Osteoblast (primary cell): ENCODE measurements around the gene DPH1. TPM values are rescaled to one million over a fixed set of nuclear protein-coding genes. Genes with fewer than 3 reads are reported as not detected.

Experiments
- DNase-seq: peaks from one replicate; pipeline ENCODE4 v3.0.0; 2011; ENCODE audit warnings: low spot score, mixed read lengths; ENCODE audit not compliant: insufficient read length; ENCODE audit errors: missing footprints
- H2AFZ ChIP-seq: 2 replicates; pipeline ENCODE4 v1.6.0; 2011; ENCODE audit warnings: mild to moderate bottlenecking, low read length
- H3K27ac ChIP-seq: 2 replicates; pipeline ENCODE4 v1.5.1; 2011; ENCODE audit warnings: mild to moderate bottlenecking, low read depth, low read length, moderate library complexity
- H3K27me3 ChIP-seq: 2 replicates; pipeline ENCODE4 v1.6.0; 2012; ENCODE audit warnings: mild to moderate bottlenecking, control low read depth, inconsistent platforms, low read length, moderate library complexity; ENCODE audit not compliant: insufficient read depth
- H3K36me3 ChIP-seq: 2 replicates; pipeline ENCODE4 v1.5.1; 2011; ENCODE audit warnings: mild to moderate bottlenecking, low read length, control low read depth, moderate library complexity; ENCODE audit not compliant: insufficient read depth
- H3K4me1 ChIP-seq: 2 replicates; pipeline ENCODE4 v1.5.1; 2011; ENCODE audit warnings: mild to moderate bottlenecking, low read length, control low read depth, moderate library complexity; ENCODE audit not compliant: insufficient read depth
- H3K4me2 ChIP-seq: 2 replicates; pipeline ENCODE4 v1.6.0; 2011; ENCODE audit warnings: mild to moderate bottlenecking, low read length; ENCODE audit not compliant: insufficient read depth
- H3K4me3 ChIP-seq: fragments of 200-600 bp; sonication (generic); 3 replicates; pipeline ENCODE4 v1.5.1; 2012; ENCODE audit warnings: mild to moderate bottlenecking, low read length, inconsistent platforms; ENCODE audit not compliant: insufficient read depth
- H3K79me2 ChIP-seq: 2 replicates; pipeline ENCODE4 v1.6.0; 2012; ENCODE audit warnings: mild to moderate bottlenecking, low read length, control low read depth, inconsistent platforms; ENCODE audit not compliant: insufficient read depth
- H3K9me3 ChIP-seq: 2 replicates; pipeline ENCODE4 v1.5.1; 2011; ENCODE audit warnings: low read depth, low read length, control low read depth
- H4K20me1 ChIP-seq: 2 replicates; pipeline ENCODE4 v1.6.0; 2012; ENCODE audit warnings: mild to moderate bottlenecking, low read length, control low read depth; ENCODE audit not compliant: insufficient read depth
- total RNA-seq: library from RNA; depleted of rRNA; stranded (reverse); fragments of >200 nt; gene quantifications from 2 replicates; pipeline ENCODE4 v1.2.3, GENCODE V29; 2012
- TF ChIP-seq, protein P1 (sequence below): IDR thresholded peaks from 2 replicates; pipeline ENCODE4 v1.5.1; 2011; ENCODE audit warnings: mild to moderate bottlenecking, low read depth, low read length, moderate library complexity; ENCODE audit errors: extremely low read depth

Gene DPH1
- total RNA-seq, 1 donor = 63.7 TPM

DNA sequence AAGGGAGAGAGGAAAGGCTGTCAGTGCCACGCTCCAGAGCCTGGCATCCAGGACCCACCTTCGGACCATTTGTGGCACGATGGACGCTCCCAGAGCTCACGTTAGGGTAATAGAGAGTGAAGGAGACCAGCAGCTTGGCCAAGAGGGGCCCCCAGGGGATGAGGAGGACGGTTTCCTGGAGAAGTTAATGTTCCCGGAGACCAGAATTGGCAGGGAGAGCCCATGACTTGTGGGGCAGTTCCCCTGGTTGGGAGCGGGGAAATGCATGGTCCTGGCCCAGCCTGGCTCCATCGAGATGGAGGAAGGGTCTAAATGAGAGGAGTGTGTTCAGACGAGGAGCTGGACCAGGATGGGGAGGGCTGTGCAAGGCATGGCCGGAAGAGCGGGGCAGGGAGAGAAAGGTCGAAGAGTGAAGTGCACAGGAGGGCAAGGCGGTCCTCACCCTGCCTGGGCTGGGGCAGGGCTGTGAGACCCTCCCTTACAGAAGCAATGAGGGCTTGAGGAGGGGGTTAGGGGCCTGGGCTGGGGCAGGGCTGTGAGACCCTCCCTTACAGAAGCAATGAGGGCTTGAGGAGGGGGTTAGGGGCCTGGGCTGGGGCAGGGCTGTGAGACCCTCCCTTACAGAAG, 22.1 kb downstream of the DPH1 start:
- Histone ChIP-seq H4K20me1 (no peaks in the 10 kb centered on the region), H3K4me1 (peaks cover 17% of the 10 kb centered on the region), H3K79me2 (peaks cover 8% of the 10 kb centered on the region), H3K27ac (no peak overlapping the region), H3K4me2 (no peak overlapping the region), H3K9me3 (no peaks in the 10 kb centered on the region), H2AFZ (no peak overlapping the region), H3K27me3 (peaks cover 7% of the 10 kb centered on the region), H3K36me3 (peaks cover 3% of the 10 kb centered on the region), H3K4me3 (no peak overlapping the region)
- no peak for DNase-seq
- TF ChIP-seq, protein P1, sequence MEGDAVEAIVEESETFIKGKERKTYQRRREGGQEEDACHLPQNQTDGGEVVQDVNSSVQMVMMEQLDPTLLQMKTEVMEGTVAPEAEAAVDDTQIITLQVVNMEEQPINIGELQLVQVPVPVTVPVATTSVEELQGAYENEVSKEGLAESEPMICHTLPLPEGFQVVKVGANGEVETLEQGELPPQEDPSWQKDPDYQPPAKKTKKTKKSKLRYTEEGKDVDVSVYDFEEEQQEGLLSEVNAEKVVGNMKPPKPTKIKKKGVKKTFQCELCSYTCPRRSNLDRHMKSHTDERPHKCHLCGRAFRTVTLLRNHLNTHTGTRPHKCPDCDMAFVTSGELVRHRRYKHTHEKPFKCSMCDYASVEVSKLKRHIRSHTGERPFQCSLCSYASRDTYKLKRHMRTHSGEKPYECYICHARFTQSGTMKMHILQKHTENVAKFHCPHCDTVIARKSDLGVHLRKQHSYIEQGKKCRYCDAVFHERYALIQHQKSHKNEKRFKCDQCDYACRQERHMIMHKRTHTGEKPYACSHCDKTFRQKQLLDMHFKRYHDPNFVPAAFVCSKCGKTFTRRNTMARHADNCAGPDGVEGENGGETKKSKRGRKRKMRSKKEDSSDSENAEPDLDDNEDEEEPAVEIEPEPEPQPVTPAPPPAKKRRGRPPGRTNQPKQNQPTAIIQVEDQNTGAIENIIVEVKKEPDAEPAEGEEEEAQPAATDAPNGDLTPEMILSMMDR = no peak

DNA sequence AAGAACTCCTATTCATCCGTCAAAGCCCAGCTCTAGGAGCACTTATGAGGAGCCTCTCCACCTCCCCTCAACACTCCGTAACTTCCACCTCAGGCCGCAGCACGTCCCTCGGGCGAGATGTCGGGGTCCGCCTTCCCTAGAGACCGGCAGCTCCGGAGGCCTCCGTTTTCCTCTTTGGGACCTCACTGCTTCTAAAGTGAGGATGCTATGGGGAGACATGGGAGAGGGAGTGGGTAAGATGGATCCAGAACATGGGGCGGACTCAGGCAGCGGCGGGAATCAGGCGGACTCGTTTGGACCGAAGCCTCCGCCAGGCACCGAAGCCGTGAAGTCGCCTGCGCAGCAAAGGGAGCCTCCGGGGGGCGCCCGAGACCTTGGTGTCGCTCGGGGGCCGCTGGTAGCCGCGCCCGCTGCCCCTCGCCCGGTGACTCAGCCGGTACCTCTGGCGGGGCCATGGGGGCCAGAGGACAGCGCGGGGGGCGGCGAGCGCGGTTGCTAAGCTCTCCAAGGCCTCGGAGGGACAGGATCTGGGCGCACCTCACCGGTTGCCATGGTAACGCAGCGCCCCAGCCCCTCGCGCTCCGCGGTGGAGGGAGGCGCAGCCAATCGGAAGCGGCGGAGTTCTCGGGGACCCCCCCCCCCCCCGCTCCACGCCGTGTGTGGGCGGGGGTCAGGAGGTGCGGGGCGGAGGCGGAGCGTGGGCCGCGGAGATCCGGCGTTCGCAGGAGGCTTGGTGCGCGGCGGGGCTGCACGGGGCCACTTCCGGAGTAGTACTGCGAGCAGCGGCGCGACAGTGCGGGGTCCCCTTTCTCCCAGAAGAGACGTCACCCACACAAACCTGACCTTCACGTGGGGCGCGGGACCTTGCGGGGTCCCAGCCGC, 23.7 kb downstream of the DPH1 start:
- no peaks in the 10 kb centered on the region for H3K9me3 ChIP-seq
- H3K4me2 ChIP-seq = peak overlapping the region; percentile 94
- peak; percentile 97 for DNase-seq
- H3K79me2 ChIP-seq = peaks cover 18% of the 10 kb centered on the region
- peak overlapping the region; percentile 45 for H3K27ac ChIP-seq
- no peaks in the 10 kb centered on the region for H4K20me1 ChIP-seq
- peaks cover 14% of the 10 kb centered on the region for H3K4me1 ChIP-seq
- peak overlapping the region; percentile 15 for H2AFZ ChIP-seq
- peak overlapping the region; percentile 83 for H3K4me3 ChIP-seq
- TF ChIP-seq, protein P1 = peak; percentile 52
- peaks cover 7% of the 10 kb centered on the region for H3K36me3 ChIP-seq
- peaks cover 7% of the 10 kb centered on the region for H3K27me3 ChIP-seq

DNA sequence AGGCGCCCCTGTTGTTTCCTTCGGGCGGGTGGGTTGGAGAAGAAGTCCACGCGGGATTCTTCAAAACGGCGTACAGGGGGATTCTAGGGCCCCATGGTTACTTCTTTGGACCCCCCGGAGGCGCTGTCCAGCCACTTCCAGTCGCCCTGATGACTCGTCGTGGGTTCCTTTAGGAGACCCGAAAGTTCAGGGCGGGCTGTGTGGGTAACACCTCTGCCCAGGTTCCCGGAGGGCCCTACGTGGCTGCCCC, 24.2 kb downstream of the DPH1 start:
- Histone ChIP-seq H3K4me1 (peaks cover 10% of the 10 kb centered on the region), H3K36me3 (peaks cover 7% of the 10 kb centered on the region), H3K4me2 (peak overlapping the region; percentile 94), H3K27ac (peak overlapping the region; percentile 45), H2AFZ (no peak overlapping the region), H3K4me3 (peak overlapping the region; percentile 83), H4K20me1 (no peaks in the 10 kb centered on the region), H3K27me3 (peaks cover 7% of the 10 kb centered on the region), H3K9me3 (no peaks in the 10 kb centered on the region), H3K79me2 (peaks cover 18% of the 10 kb centered on the region)
- no peak for DNase-seq
- TF ChIP-seq, protein P1 = no peak

DNA sequence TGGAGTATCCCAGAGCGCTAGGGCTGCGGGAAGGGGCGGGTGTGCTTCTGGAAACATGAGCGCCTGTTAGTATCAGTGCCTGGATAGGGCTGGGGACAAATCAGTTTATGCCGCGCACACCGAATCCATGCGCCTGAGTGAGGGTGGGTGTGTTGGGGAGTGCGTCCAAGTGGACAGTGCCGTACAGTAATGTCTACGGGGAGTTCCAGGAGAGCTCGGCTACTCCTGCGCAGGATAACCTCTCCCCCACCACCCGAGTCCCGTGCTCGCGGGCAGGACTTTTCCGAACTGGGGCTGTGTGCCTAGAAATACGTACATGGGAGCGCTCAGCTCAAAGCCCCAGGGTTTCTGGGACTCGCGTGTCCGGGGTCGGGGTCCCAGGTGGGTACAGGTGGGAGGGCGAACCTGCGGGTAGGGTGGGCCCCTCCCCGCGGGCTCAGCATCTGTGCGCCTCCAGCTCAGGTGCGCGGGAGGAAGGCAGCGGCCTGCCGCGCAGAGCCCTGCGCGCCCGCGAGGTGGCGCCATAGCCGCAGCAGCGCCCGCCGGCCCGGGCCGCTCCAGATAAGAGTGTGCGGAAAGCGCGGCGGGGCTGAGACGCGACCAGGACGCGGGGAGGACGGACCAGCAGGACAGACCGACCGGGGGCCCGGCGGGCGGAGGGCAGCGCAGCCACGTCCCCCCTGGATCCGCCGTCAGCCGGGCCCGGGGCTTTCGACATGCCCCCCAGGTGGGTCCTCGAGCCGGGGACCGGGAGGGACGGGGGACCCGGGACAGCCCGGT, 24.7 kb downstream of the DPH1 start, which contains the start of gene HIC1:
Gene HIC1, plus strand, starts transcription at position 592 of the 780 bp plus-strand sequence. CDS start 1,588 bp downstream, outside the sequence.
- Histone ChIP-seq H3K4me3 (peak within 1 kb of the TSS; percentile 83), H2AFZ (no peak within 1 kb of the TSS), H3K4me2 (peak within 1 kb of the TSS; percentile 94), H3K36me3 (peaks cover 12% of the 10 kb centered on the region), H3K79me2 (peaks cover 20% of the 10 kb centered on the region), H3K9me3 (no peaks in the 10 kb centered on the region), H3K4me1 (peaks cover 6% of the 10 kb centered on the region), H4K20me1 (no peaks in the 10 kb centered on the region), H3K27me3 (peaks cover 7% of the 10 kb centered on the region), H3K27ac (peak within 1 kb of the TSS; percentile 65)
- DNase-seq = peak; percentile 100
- TF ChIP-seq, protein P1 = peak; percentile 69
